ENCODE data around the gene SORL1.

Gene SORL1

GRCh38 chr11:121486054-121486453, 33.9 kb downstream of the SORL1 start:
- no peak for TF ChIP-seq FOXA1 (IDR thresholded peaks at IDR 0.05)
- no peak for TF ChIP-seq SUZ12 (IDR thresholded peaks at IDR 0.05)
- TF ChIP-seq HDGF (IDR thresholded peaks at IDR 0.05; ENCODE audit: borderline replicate concordance) = no peak
- TF ChIP-seq FOXM1 (IDR thresholded peaks at IDR 0.05; ENCODE audit: borderline replicate concordance) = no peak
- no peak for TF ChIP-seq NFRKB (IDR thresholded peaks at IDR 0.05)
- TF ChIP-seq BHLHE40 (IDR thresholded peaks at IDR 0.05; ENCODE audit: borderline replicate concordance) = no peak
- no peak for TF ChIP-seq ZNF384 (IDR thresholded peaks at IDR 0.05)
- no peak for TF ChIP-seq CTBP1 (IDR thresholded peaks at IDR 0.05; ENCODE audit: borderline replicate concordance)
- TF ChIP-seq ARNT (IDR thresholded peaks at IDR 0.05) = no peak
- no peak for TF ChIP-seq SP1 (IDR thresholded peaks at IDR 0.05)
- no peak for TF ChIP-seq LEF1 (IDR thresholded peaks at IDR 0.05; ENCODE audit: borderline replicate concordance)
- no peak for TF ChIP-seq FOXK2 (IDR thresholded peaks at IDR 0.05)
- TF ChIP-seq TARDBP (IDR thresholded peaks at IDR 0.05) = no peak
- DNase-seq (ENCODE audit: extremely low spot score) = no peak
- ChIA-PET POLR2A (no interaction called here), CTCF (no interaction called here)

- CTCF ChIA-PET = no interaction called here
- DNase-seq (ENCODE audit: extremely low spot score) = no peak
- no peak for TF ChIP-seq NFRKB (IDR thresholded peaks at IDR 0.05)
- TF ChIP-seq PKNOX1 (IDR thresholded peaks at IDR 0.05) = no peak
- POLR2A ChIA-PET = no interaction called here
Measured at GRCh38 chr11:121487191-121487590, 35.1 kb downstream of the SORL1 start.

DNA sequence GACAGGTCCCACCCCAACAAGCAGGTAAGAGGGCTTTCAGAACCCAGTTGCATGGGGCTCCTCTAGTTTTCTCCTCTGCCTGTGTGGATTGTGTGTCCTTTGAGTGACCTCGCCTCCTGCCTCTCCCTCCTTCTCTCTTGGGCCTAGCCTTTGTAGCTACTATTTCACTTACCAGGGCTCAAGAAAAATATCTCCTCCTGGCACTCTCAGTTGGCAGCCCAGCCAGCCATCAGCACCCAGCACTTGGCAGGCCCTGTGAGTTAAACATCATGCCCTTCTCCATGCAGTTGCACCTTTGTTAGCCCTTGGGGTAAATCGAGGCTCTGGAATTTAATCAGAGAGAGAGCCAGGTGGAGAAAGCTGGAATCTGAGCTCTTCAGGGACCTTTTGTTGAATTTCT, 36.1 kb downstream of the SORL1 start:
- no peak for DNase-seq (ENCODE audit: extremely low spot score)
- CTCF ChIA-PET = no interaction called here

DNA sequence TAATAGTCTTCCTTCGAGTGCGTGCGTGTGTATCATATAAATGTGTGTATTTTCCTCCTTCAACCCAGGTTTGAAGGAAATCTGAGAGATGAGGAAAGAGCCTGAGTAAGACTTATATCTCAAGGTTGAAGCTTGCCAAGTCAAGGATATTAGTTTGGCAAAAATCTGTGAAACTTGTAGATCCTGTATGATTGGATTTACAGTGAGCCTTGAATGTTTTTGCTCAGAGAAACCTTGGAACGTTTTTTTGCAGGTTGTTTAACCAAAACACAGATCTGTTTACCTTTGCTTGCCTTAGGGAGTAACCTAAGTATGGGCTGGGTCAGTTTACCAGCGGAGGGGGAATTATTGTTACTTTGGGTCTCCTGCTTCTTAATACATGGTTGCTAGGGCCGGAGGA, 36.5 kb downstream of the SORL1 start:
- DNase-seq (ENCODE audit: extremely low spot score) = no peak
- TF ChIP-seq SUZ12 (IDR thresholded peaks at IDR 0.05) (no peak), NFRKB (IDR thresholded peaks at IDR 0.05) (no peak), TARDBP (IDR thresholded peaks at IDR 0.05) (no peak), FOXA1 (IDR thresholded peaks at IDR 0.05) (no peak), SP1 (IDR thresholded peaks at IDR 0.05) (no peak), ZNF384 (IDR thresholded peaks at IDR 0.05) (no peak), L3MBTL2 (conservative IDR thresholded peaks at IDR 0.05) (no peak), HDGF (IDR thresholded peaks at IDR 0.05; ENCODE audit: borderline replicate concordance) (no peak), FOXM1 (IDR thresholded peaks at IDR 0.05; ENCODE audit: borderline replicate concordance) (no peak), FOXK2 (IDR thresholded peaks at IDR 0.05) (no peak), CTBP1 (IDR thresholded peaks at IDR 0.05; ENCODE audit: borderline replicate concordance) (no peak), BHLHE40 (IDR thresholded peaks at IDR 0.05; ENCODE audit: borderline replicate concordance) (no peak)
- ChIA-PET CTCF (no interaction called here), POLR2A (no interaction called here)

More for the DNA sequence above, 36.1 kb downstream of the SORL1 start:
- TF ChIP-seq CTBP1 (IDR thresholded peaks at IDR 0.05; ENCODE audit: borderline replicate concordance) = no peak
- TF ChIP-seq FOXM1 (IDR thresholded peaks at IDR 0.05; ENCODE audit: borderline replicate concordance) = no peak
- TF ChIP-seq L3MBTL2 (conservative IDR thresholded peaks at IDR 0.05) = no peak
- TF ChIP-seq FOXK2 (IDR thresholded peaks at IDR 0.05) = no peak
- TF ChIP-seq FOXA1 (IDR thresholded peaks at IDR 0.05) = no peak
- no peak for TF ChIP-seq ARNT (IDR thresholded peaks at IDR 0.05)
- POLR2A ChIA-PET = no interaction called here

DNA sequence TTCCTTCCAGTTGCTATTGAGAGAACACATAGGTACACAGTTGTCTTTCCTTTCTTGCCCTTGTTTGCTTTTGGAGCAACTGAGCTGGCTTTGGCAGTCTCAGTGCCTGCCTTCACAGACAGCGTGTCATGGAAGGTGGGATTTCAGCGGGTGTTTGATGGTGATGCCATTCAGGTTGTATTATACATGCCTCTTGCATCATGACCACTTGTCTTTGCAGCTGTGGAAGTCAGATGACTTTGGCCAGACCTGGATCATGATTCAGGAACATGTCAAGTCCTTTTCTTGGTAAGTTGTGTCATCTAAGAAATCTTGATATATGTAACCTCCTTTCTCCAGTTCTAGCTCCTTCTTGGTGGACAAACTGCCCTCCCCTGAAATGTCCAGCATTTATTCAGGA, 37.7 kb downstream of the SORL1 start:
- CTCF ChIA-PET = no interaction called here
- POLR2A ChIA-PET = no interaction called here
- no peak for DNase-seq (ENCODE audit: extremely low spot score)
- no peak for TF ChIP-seq NFRKB (IDR thresholded peaks at IDR 0.05)
- no peak for TF ChIP-seq SUZ12 (IDR thresholded peaks at IDR 0.05)
- no peak for TF ChIP-seq LEF1 (IDR thresholded peaks at IDR 0.05; ENCODE audit: borderline replicate concordance)
- no peak for TF ChIP-seq FOXA1 (IDR thresholded peaks at IDR 0.05)
- no peak for TF ChIP-seq TARDBP (IDR thresholded peaks at IDR 0.05)
- TF ChIP-seq ARNT (IDR thresholded peaks at IDR 0.05) = no peak
- TF ChIP-seq CTBP1 (IDR thresholded peaks at IDR 0.05; ENCODE audit: borderline replicate concordance) = no peak
- TF ChIP-seq SP1 (IDR thresholded peaks at IDR 0.05) = no peak
- no peak for TF ChIP-seq FOXM1 (IDR thresholded peaks at IDR 0.05; ENCODE audit: borderline replicate concordance)
- no peak for TF ChIP-seq PKNOX1 (IDR thresholded peaks at IDR 0.05)
- no peak for TF ChIP-seq L3MBTL2 (conservative IDR thresholded peaks at IDR 0.05)
- no peak for TF ChIP-seq FOXK2 (IDR thresholded peaks at IDR 0.05)
- TF ChIP-seq ZNF384 (IDR thresholded peaks at IDR 0.05) = no peak
- no peak for TF ChIP-seq HDGF (IDR thresholded peaks at IDR 0.05; ENCODE audit: borderline replicate concordance)
- TF ChIP-seq BHLHE40 (IDR thresholded peaks at IDR 0.05; ENCODE audit: borderline replicate concordance) = no peak
- no peak for TF ChIP-seq ELF4 (IDR thresholded peaks at IDR 0.05)

DNA sequence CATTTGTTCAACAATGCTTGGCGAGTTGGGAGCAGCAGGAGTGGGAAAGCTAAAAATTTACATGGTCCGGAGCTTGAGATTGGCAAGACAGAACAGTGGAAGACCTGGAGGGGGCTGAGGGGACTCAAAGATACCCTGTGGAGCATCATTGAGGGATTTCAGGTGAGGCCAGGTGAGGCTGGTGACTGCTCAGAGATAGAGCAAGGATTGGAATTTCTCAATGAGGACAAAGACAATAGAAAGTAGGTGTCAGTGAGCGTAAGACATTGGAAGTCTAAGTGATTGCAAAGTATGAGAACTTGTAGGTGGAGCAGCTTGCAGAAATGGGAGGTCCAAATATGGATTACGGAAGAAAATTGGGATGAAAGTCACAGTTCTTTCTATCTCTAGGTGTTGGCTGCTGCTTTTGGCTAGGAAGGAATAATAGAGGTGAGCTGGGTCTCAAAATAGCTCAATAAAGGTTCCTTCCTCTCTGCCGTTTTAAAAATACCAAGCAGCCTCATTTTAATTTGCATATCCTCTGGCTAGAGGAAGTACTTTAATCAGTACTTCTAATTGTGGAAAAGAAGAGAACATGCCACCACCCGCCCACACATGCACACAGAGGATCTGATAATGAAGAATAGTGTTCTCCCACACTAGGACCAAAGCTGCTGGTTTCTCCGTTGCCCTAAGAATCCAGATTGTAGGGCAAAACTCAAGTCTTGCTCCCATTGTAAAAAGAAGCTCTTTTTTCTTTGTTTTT, 42.4 kb downstream of the SORL1 start:
- POLR2A ChIA-PET = no interaction called here
- CTCF ChIA-PET = no interaction called here
- DNase-seq (ENCODE audit: extremely low spot score) = no peak

More for the DNA sequence above, 42.4 kb downstream of the SORL1 start:
- TF ChIP-seq PKNOX1 (IDR thresholded peaks at IDR 0.05) = no peak
- TF ChIP-seq FOXK2 (IDR thresholded peaks at IDR 0.05) = no peak
- TF ChIP-seq CTBP1 (IDR thresholded peaks at IDR 0.05; ENCODE audit: borderline replicate concordance) = no peak
- no peak for TF ChIP-seq NFRKB (IDR thresholded peaks at IDR 0.05)
- no peak for TF ChIP-seq L3MBTL2 (conservative IDR thresholded peaks at IDR 0.05)
- TF ChIP-seq FOXA1 (IDR thresholded peaks at IDR 0.05) = no peak
- TF ChIP-seq LEF1 (IDR thresholded peaks at IDR 0.05; ENCODE audit: borderline replicate concordance) = no peak
- no peak for TF ChIP-seq SP1 (IDR thresholded peaks at IDR 0.05)
- no peak for TF ChIP-seq ELF4 (IDR thresholded peaks at IDR 0.05)
- TF ChIP-seq FOXM1 (IDR thresholded peaks at IDR 0.05; ENCODE audit: borderline replicate concordance) = no peak
- TF ChIP-seq ARNT (IDR thresholded peaks at IDR 0.05) = no peak
- no peak for TF ChIP-seq ZNF384 (IDR thresholded peaks at IDR 0.05)
